Neural cell (in vitro differentiated cells): Measurements from ENCODE around the gene AKAP5. TPM values are rescaled to one million over a fixed set of nuclear protein-coding genes. Genes with fewer than 3 reads are reported as not detected.
A peak's percentile ranks its signal among the peaks of the same experiment; 100 is the strongest.

ENCODE experiments used
- H2AFZ ChIP-seq: fragments of 200-600, 300-800 bp; sonication (generic), shearing (Covaris generic); 2 replicates; pipeline ENCODE4 v1.6.0; 2014; ENCODE audit warnings: low read depth, mild to moderate bottlenecking, antibody characterized with exemption, low read length, moderate library complexity
- H3F3A ChIP-seq: fragments of 200-600 bp; shearing (Covaris generic); 2 replicates; pipeline ENCODE4 v1.6.1; 2016; ENCODE audit warnings: mild to moderate bottlenecking, moderate library complexity, mixed read lengths, antibody characterized with exemption, low read length; ENCODE audit not compliant: insufficient read depth, poor library complexity, severe bottlenecking
- H3K27ac ChIP-seq: fragments of 200-600, 300-800 bp; sonication (generic), shearing (Covaris generic); 2 replicates; pipeline ENCODE4 v1.5.1; 2014; ENCODE audit warnings: mild to moderate bottlenecking, low read length, moderate library complexity
- H3K27me3 ChIP-seq: fragments of 300-800, 200-600 bp; sonication (generic), shearing (Covaris generic); 2 replicates; pipeline ENCODE4 v1.6.0; 2014; ENCODE audit warnings: mild to moderate bottlenecking, low read depth, low read length, moderate library complexity; ENCODE audit not compliant: insufficient read depth
- H3K36me3 ChIP-seq: fragments of 300-800, 200-600 bp; sonication (generic), shearing (Covaris generic); 2 replicates; pipeline ENCODE4 v1.5.1; 2014; ENCODE audit warnings: mild to moderate bottlenecking, antibody characterized with exemption, low read length, moderate library complexity; ENCODE audit not compliant: insufficient read depth
- H3K4me2 ChIP-seq: fragments of 300-800, 200-600 bp; sonication (generic), shearing (Covaris generic); 2 replicates; pipeline ENCODE4 v1.6.0; 2014; ENCODE audit warnings: mild to moderate bottlenecking, low read length
- H3K4me3 ChIP-seq: fragments of 300-800, 200-600 bp; sonication (generic), shearing (Covaris generic); 2 replicates; pipeline ENCODE4 v1.5.1; 2014; ENCODE audit warnings: mild to moderate bottlenecking, low read length, moderate library complexity
- H3K79me2 ChIP-seq: fragments of 200-600 bp; shearing (Covaris generic); replicated peaks from 2 replicates; pipeline ENCODE4 v1.6.0; 2014; ENCODE audit warnings: mild to moderate bottlenecking, low read length, moderate library complexity; ENCODE audit not compliant: insufficient read depth
- H3K9ac ChIP-seq: fragments of 300-800, 200-600 bp; sonication (generic), shearing (Covaris generic); 2 replicates; pipeline ENCODE4 v1.6.1; 2016; ENCODE audit warnings: mild to moderate bottlenecking, low read length, mixed read lengths
- H3K9me2 ChIP-seq: fragments of 200-600 bp; shearing (Covaris generic); 2 replicates; pipeline ENCODE4 v1.6.1; 2016; ENCODE audit warnings: mild to moderate bottlenecking, low read length, mixed read lengths; ENCODE audit not compliant: insufficient read depth
- H3K9me3 ChIP-seq: fragments of 200-600, 300-800 bp; sonication (generic), shearing (Covaris generic); 2 replicates; pipeline ENCODE4 v1.6.1; 2016; ENCODE audit warnings: mild to moderate bottlenecking, mixed run types, low read length, moderate library complexity, mixed read lengths
- H4K20me1 ChIP-seq: fragments of 200-600 bp; shearing (Covaris generic); 2 replicates; pipeline ENCODE4 v1.6.1; 2016; ENCODE audit warnings: mild to moderate bottlenecking, mixed run types; ENCODE audit not compliant: insufficient read depth
- CTCF ChIP-seq: fragments of 450-650 bp; IDR thresholded peaks from 2 replicates; pipeline ENCODE4 v1.5.1; 2014; ENCODE audit warnings: antibody characterized with exemption, mild to moderate bottlenecking, moderate library complexity; ENCODE audit not compliant: poor library complexity, severe bottlenecking
- EP300 ChIP-seq: fragments of 450-650 bp; conservative IDR thresholded peaks from 2 replicates; pipeline ENCODE4 v1.6.1; 2014; ENCODE audit warnings: antibody characterized with exemption, mild to moderate bottlenecking, moderate library complexity; ENCODE audit not compliant: poor library complexity, severe bottlenecking
- EZH2 ChIP-seq: fragments of 200-600, 300-800 bp; shearing (Covaris generic), sonication (generic); IDR thresholded peaks from 2 replicates; pipeline ENCODE4 v1.6.1; 2014; ENCODE audit warnings: antibody characterized with exemption, low read length, borderline replicate concordance, mild to moderate bottlenecking; ENCODE audit not compliant: insufficient read depth, poor library complexity, severe bottlenecking
- MXI1 ChIP-seq: fragments of 450-650 bp; conservative IDR thresholded peaks from 2 replicates; pipeline ENCODE4 v1.6.1; 2014; ENCODE audit warnings: antibody characterized with exemption, mild to moderate bottlenecking; ENCODE audit not compliant: poor library complexity, severe bottlenecking
- POLR2AphosphoS5 ChIP-seq: IDR thresholded peaks from 2 replicates; pipeline ENCODE4 v1.6.1; 2012
- RAD21 ChIP-seq: fragments of 450-650 bp; conservative IDR thresholded peaks from 2 replicates; pipeline ENCODE4 v1.6.1; 2014; ENCODE audit warnings: antibody characterized with exemption, mild to moderate bottlenecking, moderate library complexity
- REST ChIP-seq: IDR thresholded peaks from 2 replicates; pipeline ENCODE4 v1.6.1; 2012; ENCODE audit warnings: borderline replicate concordance
- SMC3 ChIP-seq: fragments of 450-650 bp; conservative IDR thresholded peaks from 2 replicates; pipeline ENCODE4 v1.6.1; 2014; ENCODE audit warnings: antibody characterized with exemption, mild to moderate bottlenecking, moderate library complexity; ENCODE audit not compliant: poor library complexity
- TAF1 ChIP-seq: IDR thresholded peaks from 2 replicates; pipeline ENCODE4 v1.6.1; 2012; ENCODE audit warnings: low read depth
- polyA plus RNA-seq: library from polyadenylated mRNA; depleted of rRNA; stranded (reverse); fragments of >200 nt; gene quantifications from 2 replicates; pipeline ENCODE4 v1.2.3, GENCODE V29; 2014

The AKAP5 gene
- polyA plus RNA-seq, 1 donor from 2014 or later, result 1.8 TPM

GRCh38 chr14:64444140-64444539 lies 21.2 kb upstream of the AKAP5 start:
- H3K4me2 ChIP-seq, result no peak overlapping the region
- no peak overlapping the region for H3K9ac ChIP-seq
- no peaks in the 10 kb centered on the region for H3F3A ChIP-seq
- H3K36me3 ChIP-seq, result no peaks in the 10 kb centered on the region
- no peaks in the 10 kb centered on the region for H3K9me3 ChIP-seq
- TF ChIP-seq POLR2AphosphoS5 (no peak), RAD21 (no peak), REST (no peak), MXI1 (no peak), EP300 (no peak), EZH2 (no peak), SMC3 (no peak), CTCF (no peak), TAF1 (no peak)
- H2AFZ ChIP-seq, result no peak overlapping the region
- no peaks in the 10 kb centered on the region for H4K20me1 ChIP-seq
- no peak overlapping the region for H3K27ac ChIP-seq
- H3K27me3 ChIP-seq, result no peaks in the 10 kb centered on the region
- H3K79me2 ChIP-seq, result no peaks in the 10 kb centered on the region
- H3K9me2 ChIP-seq, result no peaks in the 10 kb centered on the region
- no peak overlapping the region for H3K4me3 ChIP-seq

- Histone ChIP-seq H3K9me3 (no peaks in the 10 kb centered on the region), H3K9me2 (no peaks in the 10 kb centered on the region), H3K4me3 (no peak overlapping the region), H3F3A (no peaks in the 10 kb centered on the region), H3K9ac (no peak overlapping the region), H2AFZ (no peak overlapping the region), H3K36me3 (no peaks in the 10 kb centered on the region), H3K27me3 (no peaks in the 10 kb centered on the region), H3K79me2 (no peaks in the 10 kb centered on the region), H4K20me1 (no peaks in the 10 kb centered on the region), H3K4me2 (no peak overlapping the region), H3K27ac (peak overlapping the region; percentile 1)
- TF ChIP-seq EP300 (no peak), EZH2 (no peak), SMC3 (no peak), POLR2AphosphoS5 (no peak), RAD21 (no peak), REST (no peak), MXI1 (no peak), TAF1 (no peak), CTCF (no peak)
Measured at GRCh38 chr14:64444984-64445845, 20.1 kb upstream of the AKAP5 start.
